HEK293 (cell line): ENCODE results near the gene SERTAD1.

Experiments used
- CTCF ChIP-seq: fragments of 450-650 bp; formaldehyde crosslinking; IDR thresholded peaks from 2 replicates; pipeline ENCODE4 v1.5.1; 2016; ENCODE audit warnings: missing biosample characterization, missing genetic modification characterization
- EGR2 ChIP-seq: fragments of 450-650 bp; formaldehyde crosslinking; IDR thresholded peaks from 2 replicates; pipeline ENCODE4 v1.5.1; 2016; ENCODE audit warnings: low read depth, missing biosample characterization, missing genetic modification characterization
- ZNF768 ChIP-seq: fragments of 450-650 bp; formaldehyde crosslinking; IDR thresholded peaks from 2 replicates; pipeline ENCODE4 v1.5.1; 2018; ENCODE audit warnings: missing biosample characterization, mild to moderate bottlenecking, missing genetic modification characterization

GRCh38 chr19:40413291-40413845 is 12.4 kb downstream of the SERTAD1 start, which contains the start of gene PRX:
- TF ChIP-seq EGR2 (no peak), CTCF (tag by site-specific recombination) (no peak), ZNF768 (tag by site-specific recombination) (no peak)
